Measurements from ENCODE around the gene COL27A1. TPM values are rescaled to one million over a fixed set of nuclear protein-coding genes. Genes with fewer than 3 reads are reported as not detected.
A peak's percentile ranks its signal among the peaks of the same experiment; 100 is the strongest.

The COL27A1 gene
- total RNA-seq, 1 donor from 2014 or later, result 65.1 TPM

- no peak overlapping the region for H3K4me3 Mint-ChIP-seq
- H3K27me3 Mint-ChIP-seq, result no peaks in the 10 kb centered on the region
- H3K4me1 Mint-ChIP-seq (ENCODE audit: unreplicated experiment), result peaks cover 13% of the 10 kb centered on the region
- no peaks in the 10 kb centered on the region for H3K9me3 Mint-ChIP-seq
- TF ChIP-seq CTCF (conservative IDR thresholded peaks at IDR 0.05), result no peak
- no peak overlapping the region for H3K27ac Mint-ChIP-seq
- peak; percentile 43 for DNase-seq (ENCODE audit: extremely low spot score, unreplicated experiment)
- peaks cover 23% of the 10 kb centered on the region for H3K36me3 Mint-ChIP-seq
Observed at GRCh38 chr9:114276908-114277821, 121.8 kb downstream of the COL27A1 start.

DNA sequence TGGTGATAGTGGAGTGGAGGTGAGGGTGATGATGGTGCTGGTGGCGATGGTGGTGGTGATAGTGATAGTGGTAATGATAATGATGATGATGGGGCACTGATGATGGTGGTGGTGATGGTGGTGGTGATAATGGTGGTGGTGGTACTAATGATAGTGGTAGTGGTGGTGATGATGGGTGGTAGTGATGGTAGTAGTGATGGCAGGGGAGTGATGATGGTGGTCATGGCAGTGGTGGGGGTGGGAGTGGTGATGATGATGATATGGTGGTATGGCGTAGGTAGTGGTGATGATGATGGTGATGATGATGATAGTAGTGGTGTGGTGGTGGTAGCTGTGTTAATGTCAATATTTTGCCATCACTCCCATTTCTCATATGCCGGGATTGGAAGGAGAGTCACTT is 123.0 kb downstream of the COL27A1 start:
- TF ChIP-seq CTCF (conservative IDR thresholded peaks at IDR 0.05), result no peak
- DNase-seq (ENCODE audit: extremely low spot score, unreplicated experiment), result no peak
- peaks cover 23% of the 10 kb centered on the region for H3K36me3 Mint-ChIP-seq
- H3K27me3 Mint-ChIP-seq, result no peaks in the 10 kb centered on the region
- no peaks in the 10 kb centered on the region for H3K9me3 Mint-ChIP-seq
- no peak overlapping the region for H3K27ac Mint-ChIP-seq
- H3K4me3 Mint-ChIP-seq, result no peak overlapping the region
- peaks cover 21% of the 10 kb centered on the region for H3K4me1 Mint-ChIP-seq (ENCODE audit: unreplicated experiment)

DNA sequence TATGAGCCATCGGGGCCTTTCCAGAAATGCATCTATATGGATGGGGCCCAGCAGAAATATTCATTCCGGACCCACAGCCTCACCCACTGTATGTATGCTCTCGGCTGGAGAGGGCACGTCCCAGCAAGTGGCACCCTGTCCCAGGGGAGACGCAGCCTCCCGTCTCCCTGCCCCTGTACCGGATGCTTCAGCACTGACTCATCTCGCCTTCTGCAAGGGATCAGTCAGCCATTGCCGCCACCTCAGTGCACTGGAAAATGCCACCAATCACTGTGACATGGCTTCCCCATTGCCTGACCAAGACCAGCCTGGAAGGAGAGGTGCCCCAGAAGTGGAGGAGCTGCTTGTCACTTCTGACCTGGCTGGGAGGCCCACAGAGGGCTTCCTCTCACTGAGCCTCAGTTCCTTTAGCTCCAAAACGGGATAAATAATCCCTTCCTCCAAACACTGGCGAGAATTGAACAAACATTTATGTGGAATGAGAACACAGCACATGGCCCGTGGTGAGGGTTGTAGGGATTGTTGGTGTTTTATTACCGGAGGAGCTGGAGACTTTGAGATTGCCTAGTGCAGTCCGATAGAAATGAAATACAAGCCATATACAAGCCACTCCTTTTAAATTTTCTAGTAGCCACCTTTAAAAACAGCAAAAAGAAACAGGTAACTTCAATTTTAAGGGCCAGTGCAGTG is 123.7 kb downstream of the COL27A1 start:
- H3K27me3 Mint-ChIP-seq, result no peaks in the 10 kb centered on the region
- no peaks in the 10 kb centered on the region for H3K9me3 Mint-ChIP-seq
- peaks cover 23% of the 10 kb centered on the region for H3K36me3 Mint-ChIP-seq
- H3K27ac Mint-ChIP-seq, result peak overlapping the region; percentile 16
- peak; percentile 54 for DNase-seq (ENCODE audit: extremely low spot score, unreplicated experiment)
- no peak for TF ChIP-seq CTCF (conservative IDR thresholded peaks at IDR 0.05)
- no peak overlapping the region for H3K4me3 Mint-ChIP-seq
- peaks cover 21% of the 10 kb centered on the region for H3K4me1 Mint-ChIP-seq (ENCODE audit: unreplicated experiment)

DNA sequence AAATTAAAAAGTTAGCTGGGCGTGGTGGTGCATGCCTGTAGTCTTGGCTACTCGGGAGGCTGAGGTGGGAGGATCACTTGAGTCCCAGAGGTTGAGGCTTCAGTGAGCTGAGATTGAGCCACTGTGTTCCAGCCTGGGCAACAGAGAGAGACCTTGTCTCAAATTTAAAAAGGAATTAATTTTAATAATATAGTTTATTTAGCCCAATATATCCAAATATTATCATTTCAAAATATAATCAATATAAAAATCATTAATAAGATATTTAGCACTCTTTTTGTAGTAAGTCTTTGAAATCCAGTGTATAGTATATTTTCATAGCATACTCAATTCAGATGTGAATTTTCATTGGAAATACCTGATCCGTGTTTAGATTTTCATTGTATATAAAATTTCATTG is 124.4 kb downstream of the COL27A1 start:
- Mint-ChIP-seq H3K4me1 (ENCODE audit: unreplicated experiment) (peaks cover 21% of the 10 kb centered on the region), H3K4me3 (no peak overlapping the region), H3K27ac (no peak overlapping the region), H3K9me3 (no peaks in the 10 kb centered on the region), H3K36me3 (peaks cover 23% of the 10 kb centered on the region), H3K27me3 (no peaks in the 10 kb centered on the region)
- no peak for TF ChIP-seq CTCF (conservative IDR thresholded peaks at IDR 0.05)
- no peak for DNase-seq (ENCODE audit: extremely low spot score, unreplicated experiment)

DNA sequence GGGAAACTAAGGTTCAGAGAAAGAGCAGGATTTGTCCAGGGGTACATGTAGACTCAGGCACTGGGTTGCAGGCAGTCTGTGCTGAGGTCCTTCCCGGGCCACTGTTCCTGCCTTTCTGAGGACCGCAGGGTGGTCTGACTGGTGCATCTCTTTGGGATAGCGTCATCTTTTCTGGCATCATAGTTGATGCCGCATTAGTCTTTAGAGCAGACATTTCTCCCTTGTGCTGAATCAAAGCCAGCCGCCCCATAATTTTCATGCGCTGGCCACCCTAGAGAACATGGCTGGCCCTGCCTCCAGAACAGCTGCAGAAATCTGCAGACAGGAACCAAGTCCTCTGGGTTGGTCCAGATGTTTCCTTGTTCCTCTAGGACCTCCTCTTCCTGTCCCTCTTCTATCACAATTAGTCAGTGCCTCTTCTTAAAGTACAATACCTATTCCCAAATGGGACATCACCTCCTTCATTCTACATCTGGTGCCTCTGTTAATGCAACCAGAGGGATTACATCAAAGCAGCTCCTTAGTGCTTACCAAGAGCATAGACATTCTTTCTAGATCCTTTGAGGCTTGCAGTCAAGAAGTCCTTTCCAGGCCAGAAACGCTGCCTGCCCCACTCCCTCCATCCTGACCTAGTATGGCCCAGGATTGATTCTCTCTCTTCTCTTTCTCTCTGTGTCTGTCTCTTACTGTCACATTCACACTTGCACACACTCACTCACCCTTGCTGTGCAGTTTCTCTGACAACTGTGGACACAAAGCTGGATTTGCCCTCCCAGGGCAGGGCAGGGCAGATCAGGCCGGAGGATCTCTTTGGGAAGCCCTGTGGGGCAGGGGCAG is 125.5 kb downstream of the COL27A1 start:
- peaks cover 23% of the 10 kb centered on the region for H3K36me3 Mint-ChIP-seq
- H3K4me1 Mint-ChIP-seq (ENCODE audit: unreplicated experiment), result peaks cover 26% of the 10 kb centered on the region
- no peak overlapping the region for H3K4me3 Mint-ChIP-seq
- H3K27me3 Mint-ChIP-seq, result no peaks in the 10 kb centered on the region
- H3K9me3 Mint-ChIP-seq, result no peaks in the 10 kb centered on the region
- DNase-seq (ENCODE audit: extremely low spot score, unreplicated experiment), result peak; percentile 54
- no peak overlapping the region for H3K27ac Mint-ChIP-seq
- TF ChIP-seq CTCF (conservative IDR thresholded peaks at IDR 0.05), result no peak

Measured in type B pancreatic cell (in vitro differentiated cells).